HG02870 (cell line): ENCODE data around the gene CORO2B.

ENCODE experiments used
- ATAC-seq: cut with Tn5 transposase; IDR thresholded peaks from one replicate; pipeline ENCODE4 v1.9.1; 2021; ENCODE audit warnings: mild to moderate bottlenecking, moderate library complexity; ENCODE audit not compliant: unreplicated experiment

The CORO2B gene

DNA sequence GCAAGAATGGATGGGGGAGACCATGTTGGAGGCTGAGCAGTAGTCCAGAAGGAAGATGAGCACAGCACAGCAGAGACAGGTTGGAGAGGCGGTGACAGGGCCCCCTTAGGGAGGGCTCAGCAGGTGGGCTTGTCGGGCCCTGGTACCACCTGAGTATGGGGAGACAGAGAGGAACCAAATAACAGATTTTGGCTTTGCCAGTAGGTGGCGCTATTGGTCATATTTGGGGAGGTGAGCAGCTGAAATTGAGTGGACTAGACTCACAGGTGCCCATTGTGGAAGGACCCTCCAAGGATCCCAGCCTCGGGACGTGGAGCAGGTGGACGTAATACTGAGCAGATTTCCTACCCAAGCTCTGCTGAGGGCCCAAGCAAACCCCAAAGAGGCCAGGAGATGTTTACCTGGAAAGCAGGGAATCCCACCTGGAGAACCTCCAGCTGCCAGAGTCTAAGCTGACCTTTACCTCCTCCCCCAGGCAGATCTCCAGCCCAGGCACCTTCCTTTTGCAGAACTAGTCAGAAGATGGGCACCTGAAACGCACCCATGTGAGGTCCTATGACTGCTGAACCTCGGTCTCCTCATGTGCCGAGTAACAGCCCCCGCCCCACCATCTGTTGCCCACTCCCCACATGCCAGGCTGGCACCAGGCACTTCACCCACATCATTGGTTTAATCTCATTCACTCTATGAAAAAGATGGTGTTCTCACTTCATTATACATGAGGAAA is 24.6 kb upstream of the CORO2B start:
- ATAC-seq = no peak

DNA sequence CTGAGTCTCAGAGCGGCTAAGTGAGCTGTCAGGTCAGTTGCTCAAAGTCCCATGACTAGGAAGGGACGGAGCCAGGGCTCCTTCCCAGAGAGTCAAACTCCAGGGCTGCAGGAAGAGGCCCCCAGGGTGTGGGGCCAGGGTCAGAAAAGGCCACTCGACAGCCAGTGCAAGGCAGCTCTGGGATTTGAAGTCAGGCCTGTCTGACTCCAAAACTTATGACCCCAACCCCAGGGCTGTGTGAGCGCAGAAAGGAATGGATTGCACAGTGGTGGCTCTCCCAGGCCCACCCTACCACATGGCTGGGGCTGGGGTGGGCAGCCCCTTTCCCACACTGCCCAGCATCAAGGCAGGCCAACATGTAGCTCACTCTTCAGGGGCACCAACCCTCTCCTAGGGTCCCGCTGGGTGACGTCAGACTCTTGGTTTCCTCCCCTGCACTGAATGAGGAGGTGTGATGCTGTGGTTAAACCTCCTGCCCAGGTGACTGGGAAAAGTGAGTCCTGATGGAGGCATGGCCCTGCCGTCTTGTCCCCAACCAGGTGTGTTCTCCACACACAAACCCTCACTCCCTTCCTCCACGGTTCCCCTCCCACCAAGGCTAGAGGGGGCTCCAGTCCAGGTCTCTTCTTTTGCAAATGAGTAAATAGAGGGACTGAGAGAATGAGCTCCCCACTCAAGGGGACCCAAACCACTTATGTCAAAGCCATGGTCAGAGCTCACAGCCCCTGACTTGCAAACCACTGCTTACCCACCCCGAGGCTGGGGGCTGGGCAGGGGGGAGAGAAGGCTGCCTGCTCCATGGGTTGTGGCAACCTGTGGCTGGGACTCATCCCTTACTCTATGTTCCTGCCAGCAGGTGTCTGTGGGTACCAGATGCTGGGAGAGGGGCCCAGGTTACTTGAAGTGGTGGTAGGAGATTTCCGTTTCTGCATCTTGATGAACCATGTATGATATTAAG is 23.8 kb upstream of the CORO2B start:
- ATAC-seq = no peak

DNA sequence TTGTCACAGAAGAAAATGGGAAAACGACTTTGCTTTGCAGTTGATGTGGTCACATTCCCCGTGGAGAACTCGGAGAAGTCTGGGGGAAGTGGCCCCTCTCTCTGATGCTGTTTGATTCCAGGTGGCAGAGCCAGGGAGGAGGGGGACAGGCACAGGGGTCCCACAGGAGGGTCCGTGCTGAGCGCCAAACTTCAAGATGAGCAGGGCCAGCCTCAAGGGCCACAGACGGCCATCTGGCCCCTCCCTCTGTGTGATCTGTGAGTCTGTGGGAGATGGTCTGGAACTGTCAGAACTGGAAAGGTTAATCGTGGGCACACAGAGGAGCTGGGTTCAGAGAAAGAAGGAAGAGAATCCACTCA is 23.1 kb upstream of the CORO2B start:
- no peak for ATAC-seq

DNA sequence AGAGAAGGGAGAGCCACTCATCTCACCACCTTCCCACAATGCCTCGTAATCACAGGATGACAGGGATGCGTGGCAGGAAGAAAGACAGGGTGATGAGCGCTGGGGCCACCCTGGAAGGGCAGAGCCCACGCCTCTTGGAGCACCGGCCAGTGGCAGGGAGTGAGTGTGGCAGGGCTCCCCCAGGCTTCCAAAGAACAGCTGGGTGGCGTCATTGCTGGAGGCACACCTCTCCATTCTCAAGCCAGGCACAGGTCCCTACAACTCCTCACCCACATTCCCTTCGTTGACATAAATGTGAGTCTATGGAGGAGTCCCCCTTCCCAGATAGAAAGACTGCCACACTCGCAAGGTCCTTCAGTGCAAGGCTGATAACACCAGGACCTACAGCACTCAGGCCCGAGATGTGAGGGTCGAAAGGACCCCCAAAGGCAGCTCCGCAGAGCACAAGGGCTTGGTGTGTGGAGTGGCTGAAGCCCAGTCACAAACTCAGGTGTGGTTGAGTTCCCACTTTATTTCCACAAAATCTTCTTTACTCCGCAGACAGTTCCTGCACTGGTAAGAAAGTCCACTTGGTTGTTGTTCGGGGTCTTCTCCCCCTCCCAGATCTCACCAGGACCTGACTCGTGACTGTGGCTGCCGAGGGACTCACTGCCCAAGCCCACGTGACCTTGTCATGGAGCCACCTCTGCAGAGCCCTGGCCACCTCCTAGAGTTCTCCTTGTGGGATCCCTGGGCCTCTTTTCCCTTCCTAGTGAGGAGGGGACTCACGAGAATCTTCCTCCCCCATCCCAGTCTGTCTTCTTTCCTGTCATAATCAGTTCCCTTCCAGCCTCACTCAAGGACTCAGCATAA is 22.4 kb upstream of the CORO2B start:
- no peak for ATAC-seq

DNA sequence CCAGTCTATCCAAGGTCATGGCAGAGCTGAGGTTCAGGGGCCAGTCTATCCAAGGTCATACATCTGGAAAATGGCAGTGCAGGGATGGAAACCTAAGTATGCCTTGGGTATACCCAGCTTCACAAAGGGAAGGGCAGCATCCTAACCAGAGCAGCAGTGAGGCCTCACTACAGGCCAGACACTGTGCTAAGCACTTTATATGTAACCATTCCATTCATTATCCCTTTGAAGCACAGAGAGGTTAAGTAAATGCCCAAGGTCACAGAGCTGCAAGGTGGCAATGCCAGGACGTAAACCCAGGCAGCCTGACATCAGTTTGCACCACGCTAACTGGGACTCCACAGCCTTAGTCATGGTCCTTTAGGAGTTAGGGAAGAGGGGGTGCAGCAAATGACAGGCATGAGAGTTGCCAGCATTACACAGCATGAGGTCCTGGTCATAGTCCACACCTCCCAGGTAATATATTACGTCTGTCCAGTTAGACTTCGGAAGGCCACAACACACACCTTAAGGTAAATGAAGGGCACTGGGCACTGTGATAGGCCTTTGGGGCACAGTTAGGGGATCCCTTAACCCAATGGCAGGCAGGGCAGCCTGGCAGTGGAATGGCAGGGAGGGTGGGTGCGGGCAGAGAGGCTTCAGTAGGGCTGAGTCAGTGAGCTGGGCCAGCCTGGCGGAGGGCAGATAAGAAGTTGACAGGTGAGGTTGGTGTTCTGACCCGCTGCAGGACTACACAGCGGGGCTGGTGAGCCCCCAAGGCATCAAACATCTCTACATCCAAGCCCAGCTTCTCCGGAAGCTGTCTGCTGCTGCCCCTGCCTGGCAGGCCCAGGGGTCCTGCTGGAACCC is 21.1 kb upstream of the CORO2B start:
- no peak for ATAC-seq

DNA sequence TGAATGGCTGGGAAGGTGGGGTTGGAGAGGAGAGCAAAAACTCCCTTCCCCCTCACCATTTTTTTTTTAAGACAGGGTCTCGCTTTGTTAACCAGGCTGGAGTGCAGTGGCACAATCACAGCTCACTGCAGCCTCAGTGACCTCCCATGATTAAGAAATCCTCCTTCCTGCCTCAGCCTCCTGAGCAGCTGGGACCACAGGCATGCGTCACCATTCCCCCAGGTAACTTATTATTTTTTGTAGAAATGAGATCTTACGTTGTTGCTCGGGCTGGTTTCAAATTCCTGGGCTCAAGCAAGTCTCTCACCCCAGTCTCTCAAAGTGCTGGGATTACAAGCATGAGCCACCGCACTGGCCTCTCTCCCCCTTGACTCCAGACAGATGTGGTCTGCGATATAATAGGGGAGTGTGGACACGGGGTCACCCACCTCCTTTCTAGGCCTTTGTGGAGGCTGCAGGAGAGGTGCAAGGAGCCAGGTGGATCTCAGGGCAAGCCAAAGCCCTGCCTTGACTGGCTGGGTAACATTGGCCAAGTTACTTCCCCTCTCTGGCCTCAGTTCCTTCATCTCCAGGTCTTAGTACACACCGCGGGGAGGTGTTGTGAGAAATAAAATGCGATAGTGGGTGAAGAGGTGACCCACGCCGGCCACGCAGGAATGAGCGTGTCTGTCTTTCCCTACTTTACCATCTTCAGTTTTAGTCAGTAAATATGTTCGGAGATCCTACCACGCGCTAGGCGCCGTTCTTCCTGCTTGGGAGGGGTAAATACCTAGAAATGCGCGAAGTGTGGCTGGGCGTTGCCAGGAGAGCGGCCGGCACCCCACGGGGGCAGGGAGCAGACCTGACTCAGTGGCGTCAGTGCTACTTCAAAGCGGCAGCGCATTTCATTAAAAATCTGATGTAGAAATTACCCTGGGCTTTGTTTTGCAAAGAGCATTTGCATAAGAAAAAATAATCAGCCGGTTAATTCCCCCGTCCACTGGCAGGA is 20.2 kb upstream of the CORO2B start:
- ATAC-seq = no peak

DNA sequence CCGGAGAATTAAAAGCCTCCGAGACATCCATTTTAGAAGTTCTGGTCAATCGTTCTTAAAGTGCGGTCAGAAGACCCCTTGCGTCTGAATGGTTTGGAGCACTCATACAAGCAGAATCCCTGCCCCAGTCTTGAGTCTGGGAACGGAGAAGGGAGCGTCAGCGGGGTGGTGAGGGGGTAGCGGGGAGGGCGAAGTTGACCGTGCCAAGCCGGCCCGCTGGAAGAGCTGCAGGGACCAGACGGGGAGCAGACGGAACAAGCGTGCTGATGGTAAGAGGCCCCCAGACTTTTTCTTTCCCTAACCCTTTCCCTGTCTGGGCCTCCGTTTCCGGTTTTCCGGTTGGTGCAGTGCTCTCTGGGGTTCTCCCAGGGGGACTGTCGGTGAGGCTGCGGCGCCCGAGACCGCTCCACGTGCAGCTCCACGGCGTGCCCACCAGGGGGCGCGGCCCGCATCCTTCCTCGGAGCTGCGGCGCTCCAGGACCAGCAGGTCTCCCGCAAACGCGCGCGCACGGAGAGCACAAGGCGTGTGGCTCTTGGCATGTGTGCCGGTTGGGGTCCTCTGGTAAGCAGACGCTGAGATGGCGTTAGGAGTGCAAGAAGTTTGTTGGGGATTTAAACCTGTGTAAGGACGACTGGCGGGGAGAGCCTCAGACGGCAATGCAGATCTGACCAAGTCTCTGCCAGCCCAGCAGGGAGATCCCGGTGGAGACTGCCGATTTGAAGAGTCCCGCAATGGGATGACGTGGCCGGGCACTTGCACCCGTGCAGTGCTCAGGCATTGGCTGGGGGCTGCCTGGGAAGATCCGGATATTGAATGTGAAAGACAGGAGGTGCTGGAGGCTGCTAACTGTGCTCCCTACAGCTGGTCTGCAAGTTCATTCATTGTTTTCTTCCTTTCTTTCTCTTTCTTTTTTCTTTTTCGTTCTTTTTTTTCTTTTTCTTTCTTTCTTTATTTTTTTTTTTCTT is 19.2 kb upstream of the CORO2B start:
- no peak for ATAC-seq

DNA sequence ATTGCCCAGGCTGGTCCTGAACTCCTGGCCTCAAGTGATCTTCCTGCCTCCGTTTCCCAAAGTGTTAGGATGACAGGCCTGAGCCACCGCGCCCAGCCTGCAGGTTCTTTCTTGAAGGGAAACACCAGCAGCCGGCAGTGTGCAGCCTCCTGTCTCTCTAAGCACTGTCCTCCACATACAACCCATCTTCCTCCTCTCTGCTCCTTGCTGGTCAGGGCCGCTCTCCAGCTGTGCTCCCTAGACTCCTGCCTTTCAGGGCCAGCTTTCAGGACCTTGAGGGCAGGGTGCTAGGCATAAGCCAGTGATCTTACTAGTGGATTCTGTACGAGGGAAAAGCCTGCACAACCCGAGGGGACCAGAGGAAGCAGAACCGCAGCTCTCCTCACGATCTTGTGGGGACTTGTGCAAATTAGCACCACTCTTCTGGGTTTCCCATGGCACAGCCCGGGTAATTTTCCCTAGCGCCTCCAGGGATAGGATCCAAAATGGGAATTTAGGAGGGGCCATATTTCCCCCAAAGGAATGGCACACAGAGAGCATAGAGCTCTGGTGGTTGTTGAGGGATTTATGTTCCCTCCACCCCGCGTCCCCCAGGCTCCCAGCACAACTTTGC is 18.2 kb upstream of the CORO2B start:
- no peak for ATAC-seq

DNA sequence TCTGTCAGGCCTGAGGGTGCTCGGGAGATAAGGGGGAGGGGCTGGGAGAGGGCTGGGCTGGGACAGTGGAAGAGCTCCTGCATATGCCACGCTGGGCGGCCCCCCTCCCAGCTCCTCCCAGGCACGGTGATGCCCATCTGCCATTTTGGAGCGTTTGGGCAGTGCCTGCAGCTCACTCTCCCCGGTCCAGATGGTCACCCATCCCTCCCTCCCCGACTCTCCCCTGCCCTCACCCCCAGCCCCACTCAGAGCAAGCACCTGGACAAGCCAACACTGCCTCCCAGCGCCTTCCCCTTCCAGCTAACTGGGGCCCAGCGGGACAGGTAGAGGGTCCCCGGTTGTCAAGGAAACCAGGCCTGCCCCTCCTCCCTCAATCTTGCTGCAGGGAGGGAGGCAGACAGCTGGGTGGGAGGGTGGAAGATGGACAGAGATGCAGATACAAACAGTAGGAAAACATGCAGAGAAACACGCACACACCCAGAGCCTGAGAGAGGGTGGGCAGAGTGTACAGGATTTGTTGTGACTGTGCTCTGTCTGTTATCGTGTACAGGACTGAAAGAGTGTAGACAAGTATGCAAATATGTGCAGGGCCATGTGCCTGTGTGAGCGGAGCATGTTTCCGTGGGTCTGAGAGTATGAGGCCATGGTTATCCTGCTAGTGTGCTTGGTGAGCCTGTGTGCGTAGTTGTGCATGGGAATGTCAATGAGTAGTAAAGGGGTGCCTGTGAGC is 17.5 kb upstream of the CORO2B start:
- no peak for ATAC-seq

DNA sequence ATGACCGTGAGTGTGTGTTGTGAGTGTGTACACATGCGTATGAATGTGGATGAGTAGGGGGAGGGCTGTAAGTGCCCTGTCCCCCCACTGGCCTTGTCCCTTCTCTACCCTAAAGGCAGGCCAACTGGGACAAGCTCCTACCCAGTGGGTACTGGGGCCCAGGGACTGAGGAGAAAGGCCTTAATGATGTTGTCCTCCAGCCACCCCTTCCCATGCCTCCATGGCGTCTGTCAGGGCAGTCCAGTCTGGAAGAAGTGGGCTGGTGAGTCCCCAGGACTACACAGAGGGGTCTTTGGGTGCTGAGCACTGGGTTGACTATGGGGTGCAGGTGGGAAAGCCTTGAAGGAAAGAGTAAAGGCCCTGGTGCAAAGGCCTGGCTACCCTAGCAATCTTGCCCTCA is 16.9 kb upstream of the CORO2B start:
- no peak for ATAC-seq

DNA sequence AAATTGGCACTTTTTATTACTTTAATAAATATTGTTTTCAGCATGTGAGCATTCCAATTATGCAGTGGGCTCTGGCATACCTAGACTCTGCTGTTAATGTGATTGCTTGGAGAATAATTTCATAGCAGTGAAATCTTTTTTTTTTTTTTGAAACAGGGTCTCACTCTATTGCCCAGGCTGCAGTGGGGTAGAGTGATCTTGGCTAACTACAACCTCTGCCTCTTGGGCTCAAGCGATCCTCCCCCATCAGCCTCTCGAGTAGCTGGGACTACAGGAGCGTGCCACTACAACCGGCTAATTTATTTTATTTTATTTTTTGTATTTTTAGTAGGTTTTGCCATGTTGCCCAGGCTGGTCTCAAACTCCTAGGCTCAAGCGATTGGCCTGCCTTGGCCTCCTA is 14.6 kb upstream of the CORO2B start:
- no peak for ATAC-seq

DNA sequence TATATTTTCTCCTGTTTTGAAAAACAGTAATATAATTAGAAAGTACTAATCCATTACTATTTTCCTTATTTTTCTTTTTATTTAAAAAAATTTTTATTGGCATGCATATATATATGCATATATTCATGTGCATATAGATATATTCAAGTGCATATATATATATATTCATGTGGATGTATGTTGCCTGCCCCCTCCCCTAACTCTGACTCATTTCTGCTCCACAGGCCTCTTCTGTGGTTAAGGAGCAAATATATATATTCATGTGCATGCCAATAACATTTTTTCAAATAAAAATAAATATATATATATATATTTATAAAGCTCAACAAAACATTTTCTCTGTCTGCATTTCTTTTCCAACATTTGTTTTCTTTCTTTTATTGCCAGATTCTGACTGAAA is 13.6 kb upstream of the CORO2B start:
- ATAC-seq = no peak

DNA sequence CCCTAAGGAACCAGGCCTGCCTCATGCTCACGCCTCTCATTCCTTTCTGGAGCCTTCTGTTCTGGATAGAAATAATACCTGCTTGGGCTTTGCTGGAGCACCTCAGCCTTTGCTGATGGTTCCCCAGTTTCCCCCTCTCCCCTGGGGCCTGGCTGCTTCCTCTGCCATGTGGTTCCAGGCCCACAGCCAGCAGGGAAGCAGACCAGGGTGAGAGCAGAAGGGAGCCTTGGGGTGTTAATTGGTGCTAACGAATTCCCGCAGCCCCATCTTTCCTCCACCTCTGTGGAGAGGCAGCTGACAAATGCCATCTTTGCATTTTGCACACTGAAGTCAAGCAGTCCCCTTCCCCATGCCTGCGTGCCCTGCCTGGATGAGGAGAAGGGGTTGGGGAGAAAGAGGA is 13.1 kb upstream of the CORO2B start:
- ATAC-seq = no peak

DNA sequence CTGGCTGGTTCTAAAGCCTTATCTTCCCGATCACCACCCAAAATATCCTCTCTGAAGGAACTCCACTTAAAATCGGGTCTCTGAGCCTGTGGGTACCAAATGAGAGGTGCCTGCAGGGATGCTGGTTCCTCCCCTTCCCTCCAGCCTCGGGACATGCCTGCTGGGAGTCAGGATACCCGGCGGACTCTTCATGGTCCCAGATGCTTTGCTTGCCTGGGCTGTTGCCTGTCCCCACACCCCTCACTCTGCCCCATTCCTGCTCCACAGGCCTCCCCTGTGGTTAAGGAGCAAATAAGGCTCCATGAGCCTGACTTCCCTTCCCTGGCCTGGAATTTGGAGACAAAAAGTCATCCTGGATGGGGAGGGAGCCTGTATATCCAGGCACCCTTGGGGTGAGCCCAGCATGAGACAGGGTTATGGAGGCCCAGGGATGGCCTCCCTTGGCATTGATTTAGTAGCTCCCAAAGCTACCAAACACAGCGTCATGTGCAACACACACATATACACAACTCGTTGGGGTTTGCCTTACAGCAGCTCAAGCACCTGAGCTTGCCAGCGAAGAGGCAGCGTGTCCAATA is 12.3 kb upstream of the CORO2B start:
- ATAC-seq = no peak

DNA sequence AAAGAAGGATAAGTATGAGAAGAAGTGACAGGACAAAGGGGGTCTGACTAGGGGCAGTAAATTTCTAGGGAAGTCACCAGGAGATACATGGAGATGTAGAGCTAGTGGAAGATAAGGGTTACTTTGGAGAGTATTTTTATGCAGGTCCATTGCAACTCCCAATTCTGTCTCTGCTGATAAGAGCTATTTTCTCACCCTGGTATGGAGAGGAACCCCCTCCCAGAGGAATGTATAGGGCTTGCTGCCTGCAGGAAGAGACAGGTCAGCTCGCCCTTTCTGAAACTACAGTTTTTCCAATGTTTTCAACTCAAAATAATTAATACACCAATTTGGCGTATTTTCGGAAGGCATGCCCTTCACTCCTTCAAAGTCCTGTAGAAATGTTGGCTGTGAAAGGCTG is 11.4 kb upstream of the CORO2B start:
- no peak for ATAC-seq

DNA sequence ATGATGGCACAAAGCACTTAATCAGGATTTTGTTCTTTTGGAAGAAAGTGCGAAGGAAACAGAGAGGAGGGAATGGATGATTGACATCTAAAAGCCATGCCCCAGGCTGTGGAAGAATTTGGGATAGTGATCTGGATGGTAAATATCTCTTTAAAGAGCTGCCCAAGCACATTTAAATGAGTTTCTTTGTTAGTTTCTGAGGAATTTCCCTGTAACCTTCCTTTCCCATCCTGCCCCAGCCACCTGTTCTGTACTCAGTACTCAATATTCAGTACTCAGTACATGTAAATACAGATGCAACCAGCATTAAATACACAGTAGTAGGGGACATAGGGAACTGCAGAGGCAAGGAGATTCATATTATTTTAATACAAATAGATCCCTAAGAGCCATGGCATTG is 7.8 kb upstream of the CORO2B start:
- no peak for ATAC-seq

DNA sequence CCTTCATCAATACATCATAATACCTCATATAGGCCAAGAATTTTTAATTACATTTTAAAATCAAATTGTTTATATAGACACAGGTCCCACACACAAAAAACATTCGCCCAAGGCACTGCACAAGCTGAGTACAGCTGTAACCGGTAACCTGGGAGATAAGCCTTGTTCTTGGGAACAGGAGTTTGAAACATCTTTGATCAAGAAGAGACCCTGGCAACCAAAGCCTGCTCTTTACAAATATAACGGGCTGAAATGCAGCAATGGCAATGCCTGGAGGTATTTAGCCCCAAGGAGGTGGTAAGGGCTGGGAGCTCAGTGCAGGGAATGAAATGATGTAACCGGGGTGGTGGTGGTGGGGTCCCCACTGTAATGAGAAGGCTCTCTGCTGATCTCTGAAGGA is 7.2 kb upstream of the CORO2B start:
- no peak for ATAC-seq
